Measurements from ENCODE around the gene RAD23A. TPM values are rescaled to one million over a fixed set of nuclear protein-coding genes. Genes with fewer than 3 reads are reported as not detected.
"Not testable (repeated sequence)": the region's sequence is repeated elsewhere in the genome, so short reads cannot be mapped to it uniquely, and the experiment has no call there.

RAD23A gene
- polyA plus RNA-seq, 1 donor: 71.9 TPM

DNA sequence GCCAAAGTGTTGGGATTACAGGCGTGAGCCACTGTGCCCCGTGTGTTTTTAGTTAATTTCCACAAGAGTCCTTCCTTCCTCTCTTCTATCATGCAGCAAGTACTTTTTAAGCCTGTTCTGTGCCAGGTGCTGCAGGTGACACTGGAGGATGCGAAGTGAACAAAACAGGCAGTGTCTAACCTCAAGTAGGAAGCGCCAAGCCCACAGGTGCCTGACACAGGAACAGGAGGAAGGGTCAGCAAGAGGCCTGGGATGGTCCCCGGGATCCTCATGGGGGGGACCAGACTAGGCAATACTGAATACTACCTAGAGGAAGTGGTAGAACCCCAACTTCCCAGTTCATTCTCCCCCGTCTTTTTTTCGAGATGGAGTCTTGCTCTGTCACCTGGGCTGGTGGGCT lies 9.1 kb upstream of the RAD23A start:
- DNase-seq: no peak

DNA sequence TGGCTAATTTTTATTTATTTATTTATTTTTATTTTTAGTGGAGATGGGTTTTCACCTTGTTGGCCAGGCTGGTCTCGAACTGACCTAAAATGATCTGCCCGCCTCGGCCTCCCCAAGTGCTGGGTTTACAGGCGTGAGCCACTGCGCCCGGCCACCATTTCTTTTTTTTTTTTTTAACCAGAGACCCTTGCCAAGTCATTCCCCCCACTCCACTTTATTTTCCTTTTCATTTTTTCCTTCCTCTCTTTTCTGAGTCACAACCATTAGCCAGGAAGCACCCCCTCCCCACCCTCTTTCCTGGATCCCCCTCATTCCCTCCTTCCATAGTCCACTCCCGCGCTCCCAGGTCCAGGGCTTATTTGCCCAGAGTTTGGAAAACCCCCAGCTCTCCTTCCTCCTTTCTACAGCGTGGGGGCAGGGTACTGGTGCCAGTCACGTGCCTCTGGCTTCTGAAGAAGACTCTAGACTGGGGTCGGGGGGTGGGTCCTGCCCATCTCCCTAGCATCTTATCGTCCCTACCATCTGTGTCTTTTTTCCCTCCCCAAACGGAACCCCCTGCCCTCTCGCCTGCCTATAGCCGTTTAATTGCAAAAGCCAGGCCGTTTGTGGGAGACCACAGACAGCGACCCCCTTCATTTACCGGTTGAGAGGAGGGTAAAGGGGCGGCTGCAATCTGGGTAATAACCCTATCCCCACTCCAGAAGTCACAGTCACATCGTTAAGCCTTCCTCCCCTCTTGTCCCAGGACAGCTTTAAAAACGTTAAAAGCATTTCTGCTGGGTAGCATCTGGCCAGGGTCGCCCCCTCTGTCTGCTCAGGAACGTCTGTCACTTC lies 8.4 kb upstream of the RAD23A start:
- no peak for DNase-seq

GRCh38 chr19:12937927-12938778 lies 7.5 kb upstream of the RAD23A start, which contains the start of gene CALR:
CALR (plus strand) TSS chr19:12938609; CDS start chr19:12938680, 71 bp downstream.
- DNase-seq: peak; percentile 99

GRCh38 chr19:12938779-12939601 lies 6.7 kb upstream of the RAD23A start:
- no peak for DNase-seq

DNA sequence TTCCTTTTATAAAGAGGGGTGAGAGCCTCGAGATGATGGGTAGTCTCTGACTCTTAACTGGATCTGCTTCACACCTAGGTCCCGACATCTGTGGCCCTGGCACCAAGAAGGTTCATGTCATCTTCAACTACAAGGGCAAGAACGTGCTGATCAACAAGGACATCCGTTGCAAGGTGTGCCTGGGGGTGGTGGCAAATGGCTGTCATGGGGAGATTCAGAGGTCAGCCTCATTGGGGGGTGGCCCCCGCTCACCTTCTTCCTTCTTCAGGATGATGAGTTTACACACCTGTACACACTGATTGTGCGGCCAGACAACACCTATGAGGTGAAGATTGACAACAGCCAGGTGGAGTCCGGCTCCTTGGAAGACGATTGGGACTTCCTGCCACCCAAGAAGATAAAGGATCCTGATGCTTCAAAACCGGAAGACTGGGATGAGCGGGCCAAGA lies 5.7 kb upstream of the RAD23A start:
- no peak for DNase-seq

- DNase-seq: no peak
Observed at GRCh38 chr19:12940897-12941296, 4.8 kb upstream of the RAD23A start.

GRCh38 chr19:12943437-12944044 lies 2.1 kb upstream of the RAD23A start:
- no peak for DNase-seq

DNA sequence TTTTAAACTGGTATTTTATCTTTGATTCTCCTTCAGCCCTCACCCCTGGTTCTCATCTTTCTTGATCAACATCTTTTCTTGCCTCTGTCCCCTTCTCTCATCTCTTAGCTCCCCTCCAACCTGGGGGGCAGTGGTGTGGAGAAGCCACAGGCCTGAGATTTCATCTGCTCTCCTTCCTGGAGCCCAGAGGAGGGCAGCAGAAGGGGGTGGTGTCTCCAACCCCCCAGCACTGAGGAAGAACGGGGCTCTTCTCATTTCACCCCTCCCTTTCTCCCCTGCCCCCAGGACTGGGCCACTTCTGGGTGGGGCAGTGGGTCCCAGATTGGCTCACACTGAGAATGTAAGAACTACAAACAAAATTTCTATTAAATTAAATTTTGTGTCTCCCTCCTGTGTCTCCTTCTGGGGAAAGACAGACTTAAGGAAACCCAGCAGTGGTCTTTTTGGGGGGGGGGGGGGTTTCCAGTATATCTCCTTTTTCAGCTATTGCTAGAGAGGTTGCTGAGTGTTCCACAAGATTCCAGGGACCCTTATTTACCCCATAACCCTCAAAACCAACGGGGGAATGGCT lies 1.5 kb upstream of the RAD23A start:
- DNase-seq: no peak

DNA sequence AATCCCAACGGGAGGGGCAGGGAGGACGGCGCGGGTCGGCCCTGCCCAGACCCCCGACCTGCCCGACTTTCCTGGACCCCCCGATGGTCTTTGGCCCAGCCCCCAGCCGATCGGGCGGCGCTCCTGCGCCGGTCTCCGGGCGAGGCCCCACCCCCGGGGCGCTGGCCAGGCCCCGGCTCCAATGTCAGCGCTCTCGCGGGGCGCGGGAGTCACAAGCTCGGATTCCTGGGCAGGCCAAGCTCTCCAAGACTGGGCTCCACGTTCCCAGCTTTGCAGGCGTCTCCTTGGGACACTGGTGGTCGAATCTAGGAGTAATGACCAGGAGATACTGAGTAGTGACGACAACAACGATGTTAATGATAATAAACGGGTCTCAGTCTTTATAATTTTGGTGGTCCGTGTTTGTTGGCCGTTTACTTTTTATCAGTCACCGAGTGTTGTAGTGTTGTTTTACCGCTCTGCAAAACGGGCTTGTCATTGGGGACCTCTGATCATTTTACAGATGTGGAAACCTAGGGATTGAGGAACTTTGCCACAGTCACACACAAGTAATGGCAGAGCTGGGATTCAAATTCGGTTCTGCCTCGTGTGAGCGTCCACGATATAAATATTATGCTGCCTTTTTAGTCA lies 545 bp downstream of the RAD23A start:
- DNase-seq: peak; percentile 63

DNA sequence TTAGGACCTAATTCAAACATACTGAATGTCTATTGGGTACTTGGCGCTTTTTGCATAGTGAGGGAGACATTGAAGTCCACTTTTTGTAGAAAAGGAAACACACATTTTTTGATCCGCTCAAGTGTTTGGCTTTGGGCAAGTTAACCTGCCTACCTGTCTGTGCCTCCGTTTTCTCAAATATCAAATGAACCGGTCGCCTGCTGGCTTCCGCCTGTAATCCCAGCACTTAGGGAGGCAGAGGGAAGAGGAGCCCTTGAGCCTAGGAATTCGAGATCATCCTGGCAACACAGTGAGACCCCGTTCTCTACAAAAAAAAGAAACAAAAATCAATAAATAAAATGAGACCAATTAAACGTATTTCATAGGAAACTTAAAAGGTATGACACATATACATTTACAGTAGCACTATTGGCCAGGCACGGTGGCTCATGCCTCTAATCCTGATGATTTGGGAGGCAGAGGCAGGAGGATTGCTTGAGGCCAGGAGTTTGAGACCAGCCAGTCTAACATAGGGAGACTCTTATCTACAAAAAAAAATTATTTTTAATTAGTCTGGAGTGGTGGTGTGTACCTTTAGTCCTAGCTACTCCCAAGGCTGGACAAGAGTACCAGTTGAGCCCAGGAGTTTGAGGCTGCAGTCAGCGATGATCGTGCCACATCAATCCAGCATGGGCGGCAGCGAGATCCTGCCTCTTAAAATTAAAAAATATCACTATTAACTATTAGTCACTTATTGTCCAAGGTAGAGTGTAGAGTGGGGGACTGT lies 1.3 kb downstream of the RAD23A start:
- no peak for DNase-seq

DNA sequence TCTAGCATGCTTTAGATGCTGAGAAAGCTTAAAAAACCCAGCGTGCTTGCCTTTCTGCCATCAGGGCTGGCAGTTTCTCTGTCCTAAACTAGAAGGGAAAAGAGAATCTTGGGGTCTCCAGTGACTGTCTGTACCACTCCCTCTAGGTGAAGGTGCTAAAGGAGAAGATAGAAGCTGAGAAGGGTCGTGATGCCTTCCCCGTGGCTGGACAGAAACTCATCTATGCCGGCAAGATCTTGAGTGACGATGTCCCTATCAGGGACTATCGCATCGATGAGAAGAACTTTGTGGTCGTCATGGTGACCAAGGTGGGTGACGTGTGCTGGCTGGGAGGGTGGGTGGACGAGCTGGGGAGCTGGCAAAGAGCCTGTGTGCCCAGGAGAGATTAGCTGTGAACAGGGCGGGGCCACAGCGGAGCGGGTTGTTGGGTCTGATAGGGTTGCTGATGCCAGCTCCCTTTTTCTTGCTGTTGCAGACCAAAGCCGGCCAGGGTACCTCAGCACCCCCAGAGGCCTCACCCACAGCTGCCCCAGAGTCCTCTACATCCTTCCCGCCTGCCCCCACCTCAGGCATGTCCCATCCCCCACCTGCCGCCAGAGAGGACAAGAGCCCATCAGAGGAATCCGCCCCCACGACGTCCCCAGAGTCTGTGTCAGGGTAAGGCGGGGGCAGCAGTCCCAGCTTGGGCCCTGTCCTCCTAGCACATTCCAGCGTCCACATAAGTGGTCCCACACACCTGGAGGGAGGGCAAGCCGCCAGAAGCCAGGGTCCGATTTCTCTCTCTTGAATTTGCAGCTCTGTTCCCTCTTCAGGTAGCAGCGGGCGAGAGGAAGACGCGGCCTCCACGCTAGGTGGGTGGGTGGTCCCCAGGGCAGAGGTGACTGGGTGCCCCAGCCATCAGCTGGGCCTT lies 2.3 kb downstream of the RAD23A start:
- DNase-seq: no peak

DNA sequence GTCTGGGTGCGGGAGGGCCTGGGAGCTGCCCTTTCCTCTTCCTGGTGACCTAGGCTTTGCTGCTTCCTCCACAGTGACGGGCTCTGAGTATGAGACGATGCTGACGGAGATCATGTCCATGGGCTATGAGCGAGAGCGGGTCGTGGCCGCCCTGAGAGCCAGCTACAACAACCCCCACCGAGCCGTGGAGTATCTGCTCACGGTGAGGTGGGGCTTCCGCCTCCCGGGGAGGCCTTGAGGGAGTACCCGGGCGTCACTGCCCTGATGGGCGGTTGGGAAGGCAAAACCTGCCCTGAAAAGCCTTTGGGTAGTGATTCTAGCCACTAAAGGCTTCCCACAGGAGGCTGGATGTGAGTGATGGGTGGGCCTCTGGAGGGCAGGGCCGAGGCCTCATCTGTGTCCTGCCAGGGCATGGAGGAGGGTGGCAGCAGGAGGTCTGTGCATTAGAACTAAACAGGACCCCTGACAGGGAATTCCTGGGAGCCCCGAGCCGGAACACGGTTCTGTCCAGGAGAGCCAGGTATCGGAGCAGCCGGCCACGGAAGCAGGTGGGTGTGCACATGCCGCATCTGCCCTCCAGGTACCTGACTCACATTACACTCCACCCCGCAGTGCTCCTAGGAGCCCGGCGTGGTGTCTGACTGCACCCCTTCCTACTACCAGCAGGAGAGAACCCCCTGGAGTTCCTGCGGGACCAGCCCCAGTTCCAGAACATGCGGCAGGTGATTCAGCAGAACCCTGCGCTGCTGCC lies 3.1 kb downstream of the RAD23A start:
- DNase-seq: no peak

GRCh38 chr19:12949363-12950283 lies 4.0 kb downstream of the RAD23A start:
- no peak for DNase-seq

GRCh38 chr19:12952050-12952449 lies 6.4 kb downstream of the RAD23A start:
- not testable (repeated sequence) for DNase-seq

GRCh38 chr19:12952488-12953137 lies 7.0 kb downstream of the RAD23A start:
- DNase-seq: no peak

GRCh38 chr19:12953138-12953798 lies 7.6 kb downstream of the RAD23A start:
- no peak for DNase-seq

Data from left kidney (tissue), 2 donors.